ENCODE results near the gene PTPRD.

DNA sequence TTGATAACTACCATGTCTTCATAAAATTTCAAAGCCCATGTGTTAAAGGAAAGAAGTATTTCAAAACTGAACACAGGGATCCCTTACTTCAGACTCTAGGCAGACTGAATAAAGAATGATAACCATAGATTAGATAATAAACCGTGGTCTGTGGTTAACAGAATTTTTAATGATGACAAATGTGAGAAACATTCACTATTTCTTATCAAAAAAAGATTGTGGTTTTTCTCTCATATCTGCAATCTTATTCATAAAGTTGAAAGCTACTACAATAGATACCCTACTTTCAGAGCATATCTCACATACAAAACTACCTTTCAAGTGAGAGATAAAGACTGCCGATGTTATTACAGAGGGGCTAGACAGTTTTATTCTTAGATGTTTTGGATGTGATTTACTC lies 1996.4 kb downstream of the PTPRD start:
- TF ChIP-seq EZH2 (IDR thresholded peaks at IDR 0.05; ENCODE audit: borderline replicate concordance, low read length) = no peak
- TF ChIP-seq, protein P1, sequence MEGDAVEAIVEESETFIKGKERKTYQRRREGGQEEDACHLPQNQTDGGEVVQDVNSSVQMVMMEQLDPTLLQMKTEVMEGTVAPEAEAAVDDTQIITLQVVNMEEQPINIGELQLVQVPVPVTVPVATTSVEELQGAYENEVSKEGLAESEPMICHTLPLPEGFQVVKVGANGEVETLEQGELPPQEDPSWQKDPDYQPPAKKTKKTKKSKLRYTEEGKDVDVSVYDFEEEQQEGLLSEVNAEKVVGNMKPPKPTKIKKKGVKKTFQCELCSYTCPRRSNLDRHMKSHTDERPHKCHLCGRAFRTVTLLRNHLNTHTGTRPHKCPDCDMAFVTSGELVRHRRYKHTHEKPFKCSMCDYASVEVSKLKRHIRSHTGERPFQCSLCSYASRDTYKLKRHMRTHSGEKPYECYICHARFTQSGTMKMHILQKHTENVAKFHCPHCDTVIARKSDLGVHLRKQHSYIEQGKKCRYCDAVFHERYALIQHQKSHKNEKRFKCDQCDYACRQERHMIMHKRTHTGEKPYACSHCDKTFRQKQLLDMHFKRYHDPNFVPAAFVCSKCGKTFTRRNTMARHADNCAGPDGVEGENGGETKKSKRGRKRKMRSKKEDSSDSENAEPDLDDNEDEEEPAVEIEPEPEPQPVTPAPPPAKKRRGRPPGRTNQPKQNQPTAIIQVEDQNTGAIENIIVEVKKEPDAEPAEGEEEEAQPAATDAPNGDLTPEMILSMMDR (conservative IDR thresholded peaks at IDR 0.05 in 1 of 2, IDR thresholded peaks at IDR 0.05 in 1 of 2; ENCODE audit: extremely low read depth in 1 of 2, insufficient read depth in 1 of 2, low read depth in 1 of 2, low read length in 2 of 2) = no peak
